Heart right ventricle (tissue), 16 donors: ENCODE data around the gene CDK9. TPM values are rescaled to one million over a fixed set of nuclear protein-coding genes. Genes with fewer than 3 reads are reported as not detected.
A peak's percentile ranks its signal among the peaks of the same experiment; 100 is the strongest.

Source experiments
- ATAC-seq, 8 donors: fragments of 200-7000 bp; cut with Tn5 transposase; one replicate each; pipeline ENCODE4 v1.9.1; 2020; ENCODE audit warnings: mild to moderate bottlenecking in 8 of 8, moderate library complexity in 8 of 8, moderate number of reproducible peaks in 1 of 8
- DNase-seq, 2 donors: peaks; one replicate each; pipeline ENCODE4 v3.0.0-alpha.2; 2020
- H3K27ac ChIP-seq, 10 donors: fragments of 200-600 bp; sonication (generic) in 2 of 10; one replicate each; pipeline versions ENCODE4 v1.5.0 to v1.8.0; 2020 to 2022; ENCODE audit warnings: mild to moderate bottlenecking in 3 of 10
- H3K27me3 ChIP-seq, 7 donors: fragments of 200-600 bp; one replicate each; pipeline ENCODE4 v1.8.0; 2021 to 2022; ENCODE audit warnings: mild to moderate bottlenecking in 2 of 7
- H3K36me3 ChIP-seq, 9 donors: fragments of 200-600 bp; sonication (generic) in 1 of 9; one replicate each; pipeline versions ENCODE4 v1.5.0 to v1.8.0; 2020 to 2022; ENCODE audit warnings: mild to moderate bottlenecking in 2 of 9
- H3K4me1 ChIP-seq, 9 donors: fragments of 200-600 bp; sonication (generic) in 1 of 9; one replicate each; pipeline versions ENCODE4 v1.5.0 to v1.8.0; 2020 to 2022; ENCODE audit warnings: mild to moderate bottlenecking in 4 of 9
- H3K4me3 ChIP-seq, 10 donors: fragments of 200-600 bp; sonication (generic) in 2 of 10; one replicate each; pipeline versions ENCODE4 v1.5.0 to v1.8.0; 2020 to 2022; ENCODE audit warnings: mild to moderate bottlenecking in 7 of 10, moderate library complexity in 2 of 10
- H3K9me3 ChIP-seq, 11 donors: fragments of 200-600 bp in 10 of 11; sonication (generic) in 2 of 11; one replicate each; pipeline versions ENCODE4 v1.5.0 to v1.8.0; 2013 to 2022; ENCODE audit warnings: mild to moderate bottlenecking in 2 of 11, control low read depth in 1 of 11, moderate library complexity in 1 of 11
- WGBS, 2 donors: extraction: QIAGEN DNeasy Blood & Tissue Kit; methylation state at CpG; one replicate each; pipeline ENCODE4 v1.1.7; 2013; ENCODE audit warnings: inconsistent platforms in 1 of 2; 5-methylcytosine and 5-hydroxymethylcytosine counted together
- intact Hi-C, 10 donors: fragments of 100-400 bp; cut with DNase I; formaldehyde crosslinking; loops; one replicate each; pipeline versions ENCODE4 v1.11.1 to v1.14.2; 2022
- polyA plus RNA-seq, 2 donors: library from polyadenylated mRNA; stranded (reverse); fragments of 200-250 nt; gene quantifications; one replicate each; pipeline ENCODE4 v1.2.3, GENCODE V29; 2013
- total RNA-seq, 10 donors: library from RNA; stranded (reverse); fragmentation: NEBNext Ultra II Directional in 3 of 10; extraction: Animal tissue kit (Norgen Biotek cat#: 25700) in 3 of 10; gene quantifications; one replicate each; pipeline versions ENCODE4 v1.2.1 to v1.2.4, GENCODE V29; 2021 to 2023
- TF ChIP-seq, protein P1 (sequence below), 9 donors: fragments of 200-600 bp; sonication (generic) in 2 of 9; IDR thresholded peaks; one replicate each; pipeline versions ENCODE4 v1.5.0 to v1.8.0; 2021 to 2022; ENCODE audit warnings: antibody characterized with exemption in 9 of 9, mild to moderate bottlenecking in 5 of 9, moderate library complexity in 1 of 9
- donor health status: Arrhythmogenic right ventricular cardiomyopathy.
- donor health status: ischemic (EF 13 %, LVEDD 7.1; RV severe dilation, severe dysfunction).
- donor health status: healthy with polysubstance abuse.
- donor health status: DM: no; HTN: yes; CAD: no.
- donor health status: DM: no; HTN: no; CAD: no.
- donor health status: ischemic (EF 25% LVEDD 6.9; RV normal size, moderate dysfunction).
- donor health status: ischemic (EF 25% LVEDD 5.7; RV mildly dilated, moderate dysfunction).
- donor health status: healthy.
- donor health status: DM: yes; HTN: yes; CAD: no.
- donor health status: Ischemic cardiomyopathy.
- donor health status: ischemic (EF 35%, LVEDD 5.7; RV mildly dilated, moderate dysfunction).
- donor health status: nonischemic (EF 11% LVEDD 7.7; RV severe dilation, severe dysfunction).
- donor health status: DM: yes; HTN: yes; CAD: no.
- donor health status: PGD.
- donor health status: ischemic (EF 29% LVEDD 5.4; RV normal size, mild dysfunction).
- donor health status: nonischemic (EF 23%, LVEDD 6.1; RV moderate dilation, normal function).

CDK9 gene
- total and polyA plus RNA-seq, 12 donors, result 30.9 to 59.0 (median 44.1) TPM

DNA sequence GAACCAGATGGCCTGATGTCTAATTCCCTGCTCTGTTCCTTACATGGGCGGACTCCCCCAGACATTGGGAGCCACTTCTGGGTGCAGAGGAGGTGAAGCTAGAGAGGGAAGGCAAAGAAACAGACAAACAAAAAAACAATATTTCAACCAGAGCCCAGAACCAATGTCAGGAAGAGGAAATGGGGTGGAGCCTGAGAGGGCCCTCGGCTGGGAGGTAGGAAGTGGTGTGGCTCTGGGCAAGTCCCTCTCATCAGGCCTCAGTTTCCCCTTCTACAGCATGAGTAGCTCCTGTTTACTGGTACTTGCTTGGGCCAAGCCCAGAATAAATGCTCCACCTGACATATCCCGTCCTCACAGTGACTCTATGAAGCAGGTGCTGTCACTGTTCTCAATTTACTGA is 18.4 kb upstream of the CDK9 start:
- 52 to 54% methylated on average over 3 of the region's 3 CpGs for WGBS, 2 donors
- Histone ChIP-seq H3K4me1 (peaks cover 10 to 90% (median 70%) of the 10 kb centered on the region in 9 donors), H3K9me3 (no peaks in the 10 kb centered on the region), H3K36me3 (peaks cover 0 to 24% (median 0%) of the 10 kb centered on the region in 9 donors), H3K27ac (peak overlapping the region; percentile 71 to 97 (median 88)), H3K27me3 (no peaks in the 10 kb centered on the region), H3K4me3 (peak overlapping the region in 7 of 10 donors; percentile 15 to 75 (median 65))
- no peak for ATAC-seq
- intact Hi-C loops, result no loop called here
- DNase-seq, result no peak
- TF ChIP-seq, protein P1, sequence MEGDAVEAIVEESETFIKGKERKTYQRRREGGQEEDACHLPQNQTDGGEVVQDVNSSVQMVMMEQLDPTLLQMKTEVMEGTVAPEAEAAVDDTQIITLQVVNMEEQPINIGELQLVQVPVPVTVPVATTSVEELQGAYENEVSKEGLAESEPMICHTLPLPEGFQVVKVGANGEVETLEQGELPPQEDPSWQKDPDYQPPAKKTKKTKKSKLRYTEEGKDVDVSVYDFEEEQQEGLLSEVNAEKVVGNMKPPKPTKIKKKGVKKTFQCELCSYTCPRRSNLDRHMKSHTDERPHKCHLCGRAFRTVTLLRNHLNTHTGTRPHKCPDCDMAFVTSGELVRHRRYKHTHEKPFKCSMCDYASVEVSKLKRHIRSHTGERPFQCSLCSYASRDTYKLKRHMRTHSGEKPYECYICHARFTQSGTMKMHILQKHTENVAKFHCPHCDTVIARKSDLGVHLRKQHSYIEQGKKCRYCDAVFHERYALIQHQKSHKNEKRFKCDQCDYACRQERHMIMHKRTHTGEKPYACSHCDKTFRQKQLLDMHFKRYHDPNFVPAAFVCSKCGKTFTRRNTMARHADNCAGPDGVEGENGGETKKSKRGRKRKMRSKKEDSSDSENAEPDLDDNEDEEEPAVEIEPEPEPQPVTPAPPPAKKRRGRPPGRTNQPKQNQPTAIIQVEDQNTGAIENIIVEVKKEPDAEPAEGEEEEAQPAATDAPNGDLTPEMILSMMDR (IDR thresholded peaks at IDR 0.05), result no peak

DNA sequence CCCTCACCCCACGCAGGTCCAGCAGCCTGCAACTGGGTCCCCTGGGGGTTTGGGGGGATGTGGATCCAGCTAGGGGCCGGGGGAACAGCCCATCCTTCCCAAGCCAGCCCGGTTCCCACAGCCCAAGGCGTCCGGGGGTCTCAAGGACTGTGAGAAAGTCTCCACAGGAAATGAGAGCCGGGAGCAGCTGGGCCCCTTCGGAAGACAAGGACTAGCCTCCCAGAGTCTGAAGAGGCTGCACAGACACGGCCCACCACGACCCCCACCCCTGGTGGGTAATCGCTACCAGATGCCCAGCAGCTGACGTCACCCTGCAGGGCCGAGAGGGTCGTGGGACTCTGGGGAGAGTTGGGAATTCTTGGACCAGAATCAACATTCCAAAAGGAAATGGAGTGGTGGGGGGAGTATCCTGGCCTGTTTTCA is 17.9 kb upstream of the CDK9 start:
- Histone ChIP-seq H3K4me1 (peaks cover 9 to 85% (median 65%) of the 10 kb centered on the region in 9 donors), H3K9me3 (no peaks in the 10 kb centered on the region), H3K36me3 (peaks cover 0 to 29% (median 0%) of the 10 kb centered on the region in 9 donors), H3K27me3 (no peaks in the 10 kb centered on the region), H3K4me3 (peak overlapping the region in 9 of 10 donors; percentile 15 to 75 (median 65)), H3K27ac (peak overlapping the region; percentile 71 to 97 (median 88))
- DNase-seq, result peak; percentile 53 to 58
- intact Hi-C loops, result no loop called here
- 32 to 33% methylated on average over 13 of the region's 13 CpGs for WGBS, 2 donors
- no peak for ATAC-seq
- TF ChIP-seq, protein P1 (IDR thresholded peaks at IDR 0.05), result no peak

DNA sequence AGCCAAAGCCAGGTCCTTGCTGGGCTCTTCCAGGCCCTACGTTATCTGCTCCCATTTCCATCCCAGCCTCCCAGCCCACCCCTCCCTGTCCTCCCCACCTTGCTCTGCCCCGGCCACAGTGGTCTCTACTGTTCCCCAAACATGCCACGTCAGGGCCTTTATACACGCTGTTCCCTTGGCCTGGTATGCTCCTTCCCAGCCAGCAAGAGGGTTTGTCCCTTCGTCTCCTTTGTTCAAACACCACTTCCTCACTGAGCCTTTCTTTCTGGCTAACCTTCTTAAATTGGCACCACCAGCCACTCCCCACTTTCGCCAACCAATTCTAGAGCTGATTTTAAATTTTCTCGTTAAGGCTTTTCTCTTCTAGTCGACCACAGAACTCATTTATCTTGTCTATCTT is 17.1 kb upstream of the CDK9 start:
- intact Hi-C loops, result no loop called here
- Histone ChIP-seq H3K27me3 (no peaks in the 10 kb centered on the region), H3K4me3 (peak overlapping the region in 9 of 10 donors; percentile 52 to 75 (median 65)), H3K36me3 (peaks cover 0 to 36% (median 0%) of the 10 kb centered on the region in 9 donors), H3K27ac (peak overlapping the region; percentile 71 to 97 (median 88)), H3K9me3 (no peaks in the 10 kb centered on the region), H3K4me1 (peaks cover 8 to 83% (median 58%) of the 10 kb centered on the region in 9 donors)
- WGBS, 2 donors, result 54 to 68% methylated on average over 8 of the region's 8 CpGs
- DNase-seq, result no peak
- ATAC-seq, result no peak
- TF ChIP-seq, protein P1 (IDR thresholded peaks at IDR 0.05), result no peak

DNA sequence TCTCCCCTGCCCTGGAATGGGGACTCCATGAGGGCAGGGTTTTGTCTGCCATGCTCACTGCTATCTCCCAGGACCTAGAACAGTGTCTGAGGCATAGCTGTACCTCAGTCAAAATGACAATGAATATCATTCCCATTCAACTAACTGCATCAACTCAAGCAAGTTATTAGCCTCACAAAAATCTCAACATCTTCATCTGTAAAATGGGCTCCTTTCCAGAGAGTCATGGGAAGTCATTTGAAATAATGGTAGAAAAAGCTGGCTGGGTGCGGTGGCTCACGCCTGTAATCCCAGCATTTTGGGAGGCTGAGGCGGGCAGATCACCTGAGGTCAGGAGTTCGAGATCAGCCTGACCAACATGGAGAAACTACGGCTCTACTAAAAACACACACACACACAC is 16.7 kb upstream of the CDK9 start:
- Histone ChIP-seq H3K27ac (peak overlapping the region; percentile 71 to 97 (median 88)), H3K36me3 (peaks cover 0 to 40% (median 0%) of the 10 kb centered on the region in 9 donors), H3K27me3 (no peaks in the 10 kb centered on the region), H3K9me3 (no peaks in the 10 kb centered on the region), H3K4me3 (peak overlapping the region in 9 of 10 donors; percentile 52 to 75 (median 65)), H3K4me1 (peaks cover 8 to 82% (median 54%) of the 10 kb centered on the region in 9 donors)
- DNase-seq, result no peak
- ATAC-seq, result no peak
- intact Hi-C loops, result no loop called here
- 67 to 79% methylated on average over 5 of the region's 5 CpGs for WGBS, 2 donors
- TF ChIP-seq, protein P1 (IDR thresholded peaks at IDR 0.05), result no peak
